Natural killer cell treated with Interleukin-12 subunit alpha and Interleukin-12 subunit beta and Interleukin-15 and Interleukin-18, amount 100 ng/mL, for 72 hours (primary cell): Measurements from ENCODE around the gene NELL2. TPM values are rescaled to one million over a fixed set of nuclear protein-coding genes. Genes with fewer than 3 reads are reported as not detected.

ENCODE experiments used
- ATAC-seq, 2 donors: fragments of 150-1000 bp; cut with Tn5 transposase in 1 of 2; sonication (Bioruptor Pico), chemical (Tn5 transposase) in 1 of 2; 2 replicates each; pipeline ENCODE4 v1.10.0; 2021
- DNase-seq: peaks from one replicate; pipeline ENCODE4 v3.0.0; 2022; ENCODE audit warnings: low spot score
- H3K27ac Mint-ChIP-seq, 2 donors: 1 replicate in 1 of 2; 2 replicates in 1 of 2; pipeline ENCODE4 v1.8.0; 2022; ENCODE audit warnings: mixed read lengths in 2 of 2, mild to moderate bottlenecking in 1 of 2, moderate library complexity in 1 of 2
- H3K27me3 Mint-ChIP-seq, 2 donors: 1 replicate in 1 of 2; 2 replicates in 1 of 2; pipeline ENCODE4 v1.8.0; 2022; ENCODE audit warnings: mixed read lengths in 2 of 2
- H3K36me3 Mint-ChIP-seq: one replicate; pipeline ENCODE4 v1.8.0; 2022; ENCODE audit warnings: mixed read lengths
- H3K4me1 Mint-ChIP-seq, 2 donors: 1 replicate in 1 of 2; 2 replicates in 1 of 2; pipeline ENCODE4 v1.8.0; 2022; ENCODE audit warnings: low read depth in 2 of 2, mixed read lengths in 2 of 2, mild to moderate bottlenecking in 1 of 2
- H3K4me3 Mint-ChIP-seq: one replicate; pipeline ENCODE4 v1.8.0; 2022; ENCODE audit warnings: mixed read lengths
- H3K9me3 Mint-ChIP-seq: 2 replicates; pipeline ENCODE4 v1.8.0; 2022; ENCODE audit warnings: mixed read lengths
- total RNA-seq, 2 donors: library from RNA; stranded (reverse); gene quantifications; one replicate each; pipeline ENCODE4 v1.2.3, GENCODE V29; 2022

Gene NELL2
- total RNA-seq, 2 donors from 2014 or later: 1.6 to 2.6 TPM

DNA sequence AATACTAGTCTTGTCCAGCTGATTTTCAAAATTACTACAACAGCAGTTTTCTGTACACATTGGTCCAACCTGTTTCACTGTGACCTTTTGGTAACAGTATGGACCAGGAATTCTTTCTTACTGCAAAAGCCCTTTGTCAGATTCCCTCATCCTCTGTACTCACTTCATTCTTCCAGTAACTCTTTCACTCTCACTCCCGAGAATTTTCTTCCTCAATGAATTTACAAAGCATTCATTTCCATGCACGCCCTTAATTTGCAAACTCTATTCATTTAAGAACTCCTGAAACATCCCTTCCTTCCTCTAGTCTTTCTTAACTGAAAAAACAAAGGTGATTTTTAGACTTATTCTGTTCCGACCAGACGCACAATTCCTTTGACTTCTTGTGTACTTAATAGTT is 238.2 kb downstream of the NELL2 start:
- no peaks in the 10 kb centered on the region for H3K36me3 Mint-ChIP-seq
- no peak overlapping the region for H3K4me3 Mint-ChIP-seq
- H3K9me3 Mint-ChIP-seq: peaks cover 5% of the 10 kb centered on the region
- H3K27ac Mint-ChIP-seq: no peak overlapping the region
- no peaks in the 10 kb centered on the region for H3K27me3 Mint-ChIP-seq
- ATAC-seq: no peak
- H3K4me1 Mint-ChIP-seq: no peaks in the 10 kb centered on the region
- no peak for DNase-seq

- no peak for ATAC-seq
- H3K4me3 Mint-ChIP-seq: no peak overlapping the region
Measured at GRCh38 chr12:44628180-44628579, 247.9 kb downstream of the NELL2 start.

GRCh38 chr12:44627387-44628166 is 248.5 kb downstream of the NELL2 start:
- ATAC-seq (no peak), DNase-seq (no peak)
- Mint-ChIP-seq H3K9me3 (no peaks in the 10 kb centered on the region), H3K4me1 (no peaks in the 10 kb centered on the region), H3K36me3 (no peaks in the 10 kb centered on the region), H3K27me3 (no peaks in the 10 kb centered on the region), H3K27ac (no peak overlapping the region), H3K4me3 (no peak overlapping the region)

More at GRCh38 chr12:44628180-44628579, 247.9 kb downstream of the NELL2 start:
- H3K27ac Mint-ChIP-seq: no peak overlapping the region
- no peaks in the 10 kb centered on the region for H3K36me3 Mint-ChIP-seq
- no peaks in the 10 kb centered on the region for H3K9me3 Mint-ChIP-seq
- no peaks in the 10 kb centered on the region for H3K27me3 Mint-ChIP-seq
- no peaks in the 10 kb centered on the region for H3K4me1 Mint-ChIP-seq
- DNase-seq: no peak

DNA sequence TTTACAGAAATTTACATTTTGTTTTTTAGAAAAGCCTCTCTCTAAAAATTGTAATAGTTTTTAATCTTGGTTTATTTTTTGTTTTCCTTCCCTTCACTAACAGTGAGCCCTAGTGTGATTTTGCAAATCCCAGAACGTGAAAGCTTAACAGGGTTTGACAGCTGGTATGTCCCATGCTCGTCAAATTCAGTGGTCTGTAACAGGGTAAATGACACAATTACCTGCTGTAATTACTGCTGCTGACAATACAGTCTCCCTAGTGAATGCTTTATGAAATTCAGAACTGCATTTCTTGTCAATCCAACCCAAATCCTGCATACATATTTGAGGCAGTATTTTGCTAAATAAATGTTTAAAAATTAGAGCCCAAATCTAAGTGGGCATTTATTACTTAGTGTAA is 249.2 kb downstream of the NELL2 start:
- H3K27ac Mint-ChIP-seq: no peak overlapping the region
- no peaks in the 10 kb centered on the region for H3K4me1 Mint-ChIP-seq

GRCh38 chr12:44618946-44619345 is 257.2 kb downstream of the NELL2 start:
- Mint-ChIP-seq H3K4me3 (no peak overlapping the region), H3K36me3 (no peaks in the 10 kb centered on the region), H3K27ac (no peak overlapping the region), H3K27me3 (no peaks in the 10 kb centered on the region), H3K4me1 (no peaks in the 10 kb centered on the region), H3K9me3 (no peaks in the 10 kb centered on the region)
- DNase-seq (no peak), ATAC-seq (no peak)

More for the DNA sequence above, 249.2 kb downstream of the NELL2 start:
- Mint-ChIP-seq H3K4me3 (no peak overlapping the region), H3K27me3 (no peaks in the 10 kb centered on the region), H3K9me3 (no peaks in the 10 kb centered on the region), H3K36me3 (no peaks in the 10 kb centered on the region)
- DNase-seq: no peak
- ATAC-seq: no peak

GRCh38 chr12:44616402-44616801 is 259.7 kb downstream of the NELL2 start:
- no peaks in the 10 kb centered on the region for H3K4me1 Mint-ChIP-seq
- DNase-seq: no peak
- H3K27ac Mint-ChIP-seq: no peak overlapping the region
- no peak overlapping the region for H3K4me3 Mint-ChIP-seq
- H3K9me3 Mint-ChIP-seq: no peaks in the 10 kb centered on the region
- no peak for ATAC-seq
- H3K36me3 Mint-ChIP-seq: no peaks in the 10 kb centered on the region
- H3K27me3 Mint-ChIP-seq: no peaks in the 10 kb centered on the region

DNA sequence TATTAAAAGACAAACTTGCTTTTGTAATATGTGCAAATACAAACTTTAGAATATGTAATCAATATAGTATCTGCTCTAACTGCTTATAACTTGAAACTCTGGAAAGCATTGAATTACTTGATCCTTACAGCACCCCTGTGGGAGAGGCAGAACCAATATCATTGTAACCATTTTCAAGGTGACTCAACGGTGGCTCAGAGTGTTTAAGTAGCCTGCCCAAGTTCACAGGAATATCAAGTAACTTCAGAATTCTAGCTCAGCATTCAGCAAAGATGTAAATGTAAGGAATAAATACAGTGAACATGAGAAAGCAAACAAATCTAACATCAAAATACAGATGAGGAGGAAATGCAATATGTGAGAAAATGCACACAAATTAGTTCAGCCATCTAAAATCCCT is 264.6 kb downstream of the NELL2 start:
- Mint-ChIP-seq H3K4me1 (no peaks in the 10 kb centered on the region), H3K9me3 (peaks cover 3% of the 10 kb centered on the region), H3K27ac (no peak overlapping the region), H3K27me3 (no peaks in the 10 kb centered on the region), H3K4me3 (no peak overlapping the region), H3K36me3 (no peaks in the 10 kb centered on the region)
- DNase-seq: no peak
- no peak for ATAC-seq

DNA sequence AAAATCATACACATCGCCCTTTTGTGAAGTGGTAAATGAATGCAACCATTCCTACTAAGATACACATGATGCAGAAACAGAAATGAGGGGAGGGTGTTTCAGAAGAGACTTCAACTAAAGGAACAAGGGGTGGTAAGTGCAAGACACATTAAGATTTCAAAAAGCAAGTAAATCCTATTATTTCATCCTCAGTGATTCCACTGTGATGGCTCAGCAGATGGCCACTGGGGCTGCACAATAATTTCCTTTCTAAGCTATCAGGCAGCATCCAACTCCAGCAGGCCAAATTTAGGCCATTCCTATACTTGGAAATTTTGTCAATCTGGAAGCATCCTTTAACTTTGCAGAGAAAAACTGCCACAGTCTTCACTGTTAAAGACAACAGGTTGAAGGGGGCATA is 272.4 kb downstream of the NELL2 start:
- no peak overlapping the region for H3K4me3 Mint-ChIP-seq
- DNase-seq: no peak
- peaks cover 7% of the 10 kb centered on the region for H3K9me3 Mint-ChIP-seq
- H3K4me1 Mint-ChIP-seq: no peaks in the 10 kb centered on the region
- no peaks in the 10 kb centered on the region for H3K27me3 Mint-ChIP-seq
- no peak for ATAC-seq
- no peak overlapping the region for H3K27ac Mint-ChIP-seq
- H3K36me3 Mint-ChIP-seq: no peaks in the 10 kb centered on the region

GRCh38 chr12:44592626-44593025 is 283.5 kb downstream of the NELL2 start:
- H3K36me3 Mint-ChIP-seq: no peaks in the 10 kb centered on the region
- no peak for DNase-seq
- H3K4me1 Mint-ChIP-seq: no peaks in the 10 kb centered on the region
- no peak for ATAC-seq
- H3K27ac Mint-ChIP-seq: no peak overlapping the region
- no peaks in the 10 kb centered on the region for H3K27me3 Mint-ChIP-seq
- peaks cover 15% of the 10 kb centered on the region for H3K9me3 Mint-ChIP-seq
- no peak overlapping the region for H3K4me3 Mint-ChIP-seq

GRCh38 chr12:44589697-44590096 is 286.4 kb downstream of the NELL2 start:
- peaks cover 15% of the 10 kb centered on the region for H3K9me3 Mint-ChIP-seq
- no peaks in the 10 kb centered on the region for H3K4me1 Mint-ChIP-seq
- no peak overlapping the region for H3K27ac Mint-ChIP-seq
- ATAC-seq (no peak), DNase-seq (no peak)
- H3K4me3 Mint-ChIP-seq: no peak overlapping the region
- no peaks in the 10 kb centered on the region for H3K27me3 Mint-ChIP-seq
- no peaks in the 10 kb centered on the region for H3K36me3 Mint-ChIP-seq

DNA sequence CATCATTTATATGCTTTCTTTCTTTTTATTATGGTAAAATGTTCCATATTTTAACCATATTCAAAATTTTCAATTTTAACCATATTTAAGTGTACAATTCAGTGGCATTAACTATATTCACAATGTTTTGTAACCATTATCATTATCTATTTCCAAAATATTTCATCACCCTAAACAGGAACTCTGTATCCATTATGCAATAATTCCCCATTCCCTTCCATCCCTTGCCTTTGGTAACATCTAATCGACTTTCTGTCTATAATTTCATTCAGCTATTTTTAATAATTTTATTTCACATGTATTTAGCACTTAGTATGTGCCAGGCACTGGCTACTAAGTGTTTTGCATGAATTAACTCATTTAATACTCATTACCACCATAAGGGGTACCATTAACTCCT is 287.5 kb downstream of the NELL2 start:
- no peaks in the 10 kb centered on the region for H3K27me3 Mint-ChIP-seq
- no peak overlapping the region for H3K4me3 Mint-ChIP-seq
- DNase-seq (no peak), ATAC-seq (no peak)
- no peak overlapping the region for H3K27ac Mint-ChIP-seq
- no peaks in the 10 kb centered on the region for H3K36me3 Mint-ChIP-seq
- peaks cover 12% of the 10 kb centered on the region for H3K9me3 Mint-ChIP-seq
- no peaks in the 10 kb centered on the region for H3K4me1 Mint-ChIP-seq

- Mint-ChIP-seq H3K4me1 (no peaks in the 10 kb centered on the region), H3K9me3 (peaks cover 4% of the 10 kb centered on the region), H3K27ac (no peak overlapping the region), H3K36me3 (no peaks in the 10 kb centered on the region), H3K27me3 (no peaks in the 10 kb centered on the region), H3K4me3 (no peak overlapping the region)
- no peak for DNase-seq
- no peak for ATAC-seq
Measured at GRCh38 chr12:44584625-44585024, 291.5 kb downstream of the NELL2 start.

GRCh38 chr12:44582521-44582920 is 293.6 kb downstream of the NELL2 start:
- peaks cover 6% of the 10 kb centered on the region for H3K9me3 Mint-ChIP-seq
- no peaks in the 10 kb centered on the region for H3K4me1 Mint-ChIP-seq
- DNase-seq (no peak), ATAC-seq (no peak)
- no peaks in the 10 kb centered on the region for H3K27me3 Mint-ChIP-seq
- H3K36me3 Mint-ChIP-seq: no peaks in the 10 kb centered on the region
- H3K27ac Mint-ChIP-seq: no peak overlapping the region
- no peak overlapping the region for H3K4me3 Mint-ChIP-seq

DNA sequence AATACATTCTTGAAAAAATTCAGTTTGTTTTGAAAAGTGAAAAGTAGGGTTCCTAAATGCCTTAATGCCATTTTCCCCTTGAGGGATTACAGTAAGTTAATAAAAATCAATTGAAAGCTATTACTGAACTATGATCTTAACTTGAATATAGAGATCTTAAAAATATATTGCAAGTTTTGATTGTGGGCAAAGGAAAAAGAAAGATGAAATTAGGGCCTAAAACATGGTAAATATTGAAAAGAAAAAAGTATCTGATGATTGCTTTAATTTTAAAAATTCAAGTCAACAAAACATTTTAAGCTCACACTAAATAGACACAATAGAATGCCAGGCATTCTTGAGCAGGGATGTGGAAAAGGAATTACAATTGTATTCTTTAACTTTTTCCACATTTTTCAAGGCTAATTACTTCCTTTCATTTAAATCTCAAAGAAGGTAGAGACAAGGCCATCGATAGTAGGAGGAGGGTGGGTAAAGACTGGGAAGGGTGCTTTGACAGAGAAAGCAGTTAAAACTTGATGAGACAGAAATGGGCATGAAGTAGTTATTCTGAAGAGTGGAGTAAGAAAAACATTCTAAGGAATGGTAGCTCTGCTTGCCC is 294.4 kb downstream of the NELL2 start:
- Mint-ChIP-seq H3K9me3 (peaks cover 6% of the 10 kb centered on the region), H3K27me3 (no peaks in the 10 kb centered on the region), H3K4me3 (no peak overlapping the region), H3K36me3 (no peaks in the 10 kb centered on the region), H3K4me1 (no peaks in the 10 kb centered on the region), H3K27ac (no peak overlapping the region)
- DNase-seq: no peak
- ATAC-seq: no peak
